COR-L47 (cell line): ENCODE results near the gene TMPRSS3.

Experiments
- DNase-seq: peaks from one replicate; lab custom pipeline; 2025; lab: John Stamatoyannopoulos, UW

TMPRSS3 gene

DNA sequence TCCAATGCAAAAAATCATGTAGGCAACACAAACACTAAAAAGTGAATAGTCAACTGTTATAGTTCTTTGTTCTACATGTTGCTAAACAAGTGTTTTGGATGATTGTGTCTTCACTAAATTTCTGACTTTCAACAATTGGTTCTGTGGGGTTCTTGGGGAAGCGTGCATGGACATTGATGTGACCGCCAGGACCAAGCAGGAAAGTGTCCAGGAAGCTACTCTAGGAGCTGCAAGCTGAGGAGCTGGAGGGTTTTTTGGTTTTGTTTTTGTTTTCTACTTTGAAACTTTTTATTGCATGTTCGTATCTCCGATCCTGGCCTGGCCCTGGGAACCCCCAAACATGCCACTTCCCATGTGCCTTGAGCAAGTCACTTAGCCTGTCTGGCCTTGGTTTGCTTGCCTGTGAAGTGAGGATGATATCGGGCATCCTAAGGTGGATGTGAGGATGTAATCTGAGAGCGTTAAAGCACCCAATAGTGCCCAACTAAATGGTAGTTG is 8.0 kb downstream of the TMPRSS3 start:
- no peak for DNase-seq

DNA sequence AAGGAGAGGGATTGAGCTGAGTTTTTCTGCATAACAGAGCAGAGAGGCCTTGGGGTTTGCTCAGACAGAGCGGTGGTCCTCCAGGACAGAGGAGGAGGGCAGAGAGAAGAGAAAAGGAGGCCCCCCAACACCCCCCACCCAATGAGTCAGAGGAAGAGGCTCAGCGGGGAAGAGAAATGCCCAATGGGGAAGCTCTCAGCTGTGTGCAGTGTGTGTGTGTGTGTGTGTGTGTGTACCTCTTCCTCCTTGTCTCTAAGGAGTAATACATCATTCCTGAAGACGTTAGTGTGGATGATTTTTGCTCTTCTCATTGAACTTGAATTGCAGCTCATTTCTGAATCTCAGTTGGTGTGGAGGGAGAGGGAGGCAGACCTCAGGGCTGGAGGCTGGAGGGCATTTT is 8.7 kb downstream of the TMPRSS3 start:
- no peak for DNase-seq

DNA sequence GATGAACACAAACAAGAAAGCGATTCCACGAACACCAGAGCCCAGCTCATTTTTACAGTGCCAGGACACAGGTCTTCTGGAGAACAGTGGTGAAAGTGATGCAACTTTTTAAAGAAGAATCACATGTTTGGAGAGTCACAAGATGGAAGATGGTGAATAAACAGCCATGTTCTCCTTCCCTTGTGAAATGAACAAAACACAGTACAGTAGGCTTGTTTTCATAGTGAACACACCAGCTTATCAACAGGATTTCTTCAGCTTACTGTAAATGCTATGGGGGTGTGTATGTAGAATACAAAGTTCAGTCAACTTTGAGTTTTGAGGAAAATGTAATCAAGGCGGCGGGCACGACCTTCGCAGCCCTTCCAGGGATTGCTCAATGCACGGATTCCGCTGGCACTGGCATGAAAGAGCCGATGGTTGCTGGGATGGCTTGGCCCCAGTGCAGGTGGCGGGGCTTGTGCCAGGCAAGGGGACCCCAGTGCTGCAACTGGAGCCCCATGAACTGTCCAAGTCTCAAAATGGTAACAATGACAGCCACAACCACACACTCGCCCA is 9.7 kb downstream of the TMPRSS3 start:
- DNase-seq: no peak

DNA sequence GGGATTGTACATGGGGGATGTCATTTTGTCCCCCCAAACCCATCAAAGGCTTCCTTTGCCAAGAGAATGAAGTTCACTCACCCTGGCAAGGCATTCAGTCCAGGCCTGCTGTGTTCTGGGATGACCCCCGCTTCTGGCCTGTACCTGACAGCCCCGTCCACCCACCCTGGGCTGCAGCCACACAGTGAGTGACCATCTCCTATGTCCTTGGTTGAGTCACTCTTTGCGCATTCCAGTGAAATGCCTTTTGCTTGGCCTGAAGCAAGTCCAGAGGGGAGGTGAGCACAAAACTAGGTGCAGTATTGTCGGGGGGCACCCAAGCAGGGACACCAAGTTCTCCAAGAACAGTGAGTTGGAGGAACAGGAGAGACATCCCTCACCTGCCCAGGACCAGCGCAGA is 10.2 kb downstream of the TMPRSS3 start:
- no peak for DNase-seq

DNA sequence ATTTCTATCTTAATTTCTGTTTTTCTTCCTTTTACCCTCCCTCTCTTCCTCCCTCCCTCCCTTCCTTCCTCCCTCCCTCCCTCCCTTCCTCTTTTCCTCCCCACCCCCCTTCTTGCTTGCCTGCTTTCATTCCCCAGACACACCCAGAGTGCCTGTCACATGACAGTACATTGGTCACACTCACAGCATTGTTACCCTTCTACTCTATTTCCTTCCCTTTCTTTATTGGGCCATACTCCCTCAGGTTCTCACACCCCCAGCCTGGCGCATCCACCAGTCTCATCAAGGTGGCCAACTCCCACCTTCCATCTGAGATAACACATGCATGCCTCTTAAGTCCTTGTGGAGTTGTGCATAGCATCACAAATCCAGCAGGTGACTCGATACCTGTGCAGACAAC is 10.9 kb downstream of the TMPRSS3 start:
- DNase-seq: no peak

DNA sequence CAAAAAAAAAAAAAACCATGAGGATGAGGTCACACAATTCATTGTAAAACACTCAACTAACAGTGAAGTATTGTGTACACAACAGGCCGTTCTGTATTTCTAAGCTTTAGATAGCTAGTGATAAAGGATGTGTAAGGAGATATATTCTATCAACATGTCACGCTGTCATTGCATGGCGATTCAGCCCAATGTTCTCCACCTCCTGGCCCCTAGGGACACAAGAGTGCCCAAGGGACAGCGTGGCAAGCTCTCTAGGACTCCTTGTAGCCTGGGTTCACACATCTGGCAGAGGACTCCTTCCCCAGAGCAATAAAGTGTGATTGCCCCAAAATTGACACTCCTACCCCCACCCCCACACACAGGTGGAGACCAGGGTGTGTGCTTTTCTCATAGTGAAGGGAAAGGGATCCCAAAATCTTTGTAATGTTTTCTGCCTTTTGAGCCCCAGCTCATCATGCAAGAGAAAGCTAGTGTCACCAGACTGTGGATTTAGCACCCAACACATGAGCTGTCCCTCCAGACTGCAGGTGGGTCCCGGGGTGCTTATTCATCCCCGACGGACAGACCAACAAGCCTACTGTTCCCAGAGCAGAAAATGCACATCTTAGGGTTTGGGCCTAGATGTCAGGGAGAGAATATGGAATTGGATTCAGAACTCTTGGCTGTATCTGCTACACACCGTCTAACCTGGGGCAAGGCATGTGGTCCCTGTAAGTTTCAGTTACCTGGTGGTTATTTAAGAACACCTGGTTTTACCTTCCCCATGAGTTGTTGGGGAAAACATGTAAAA is 11.5 kb downstream of the TMPRSS3 start:
- no peak for DNase-seq

DNA sequence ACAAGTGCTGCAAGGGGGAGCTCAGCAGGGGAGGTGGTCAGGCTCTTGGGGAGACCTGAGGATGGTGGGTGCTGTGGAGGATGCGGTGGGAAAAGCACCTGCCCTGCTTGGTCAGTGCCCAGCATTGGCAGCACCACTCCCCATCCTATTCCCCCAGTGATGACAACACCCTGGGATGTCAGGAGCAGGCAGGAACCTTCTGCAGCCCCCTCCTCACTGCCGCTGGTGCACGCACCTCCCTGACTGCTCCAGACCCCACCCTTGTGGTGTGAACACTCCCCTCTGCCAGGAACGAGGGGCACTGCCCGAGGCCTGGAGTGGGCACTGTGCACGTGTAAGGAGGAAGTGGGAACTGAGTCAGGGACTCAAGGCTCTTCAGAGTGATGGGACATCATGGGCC is 12.5 kb downstream of the TMPRSS3 start:
- no peak for DNase-seq

DNA sequence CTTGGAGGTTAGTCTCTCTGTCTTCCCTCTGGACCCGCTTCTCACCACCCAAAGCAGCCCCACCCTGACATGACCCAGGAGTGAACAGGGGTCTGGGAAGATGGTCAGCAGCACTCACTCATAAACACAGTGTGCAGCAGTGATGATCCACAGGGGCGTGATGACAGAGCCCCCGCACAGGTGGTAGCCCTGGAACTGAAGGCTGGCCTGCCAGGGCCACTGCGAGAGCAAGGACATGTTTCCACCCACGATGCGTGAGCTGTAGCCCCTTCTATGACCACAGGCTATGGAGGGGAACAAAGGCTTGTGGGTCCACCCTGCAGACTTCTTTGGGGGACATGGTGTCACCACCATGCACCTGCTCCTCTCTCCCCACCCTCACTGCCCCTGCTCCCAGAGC is 12.9 kb downstream of the TMPRSS3 start:
- no peak for DNase-seq

DNA sequence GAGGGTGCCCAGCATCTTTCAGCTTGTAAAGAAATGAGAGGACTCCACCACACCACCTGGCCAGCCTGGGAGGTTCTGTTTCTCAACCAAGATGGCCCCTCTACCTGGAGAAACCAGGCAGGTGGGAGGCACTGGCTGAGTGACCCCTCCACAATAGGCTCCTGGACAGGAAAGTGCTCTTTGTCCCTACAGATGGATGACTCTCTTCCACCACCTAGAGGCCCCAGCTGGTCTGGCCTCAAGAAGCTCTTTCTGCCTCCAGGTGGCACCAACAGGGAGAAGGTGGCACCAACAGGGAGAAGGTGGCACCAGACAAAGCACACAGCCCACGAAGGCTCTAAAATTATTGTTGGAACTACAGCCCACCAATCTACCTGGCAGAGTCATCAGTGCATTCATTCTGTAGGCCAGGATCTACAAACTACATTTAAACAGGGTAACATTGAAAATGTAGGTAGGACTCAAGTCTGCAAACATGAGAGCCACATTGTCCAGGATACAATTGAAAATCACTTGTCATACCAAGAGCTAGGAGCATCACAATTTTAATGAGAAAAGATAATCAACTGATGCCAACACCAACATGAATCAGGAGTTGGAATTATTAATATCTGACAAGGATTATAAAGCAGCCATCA is 14.4 kb downstream of the TMPRSS3 start:
- peak; percentile 78 for DNase-seq

DNA sequence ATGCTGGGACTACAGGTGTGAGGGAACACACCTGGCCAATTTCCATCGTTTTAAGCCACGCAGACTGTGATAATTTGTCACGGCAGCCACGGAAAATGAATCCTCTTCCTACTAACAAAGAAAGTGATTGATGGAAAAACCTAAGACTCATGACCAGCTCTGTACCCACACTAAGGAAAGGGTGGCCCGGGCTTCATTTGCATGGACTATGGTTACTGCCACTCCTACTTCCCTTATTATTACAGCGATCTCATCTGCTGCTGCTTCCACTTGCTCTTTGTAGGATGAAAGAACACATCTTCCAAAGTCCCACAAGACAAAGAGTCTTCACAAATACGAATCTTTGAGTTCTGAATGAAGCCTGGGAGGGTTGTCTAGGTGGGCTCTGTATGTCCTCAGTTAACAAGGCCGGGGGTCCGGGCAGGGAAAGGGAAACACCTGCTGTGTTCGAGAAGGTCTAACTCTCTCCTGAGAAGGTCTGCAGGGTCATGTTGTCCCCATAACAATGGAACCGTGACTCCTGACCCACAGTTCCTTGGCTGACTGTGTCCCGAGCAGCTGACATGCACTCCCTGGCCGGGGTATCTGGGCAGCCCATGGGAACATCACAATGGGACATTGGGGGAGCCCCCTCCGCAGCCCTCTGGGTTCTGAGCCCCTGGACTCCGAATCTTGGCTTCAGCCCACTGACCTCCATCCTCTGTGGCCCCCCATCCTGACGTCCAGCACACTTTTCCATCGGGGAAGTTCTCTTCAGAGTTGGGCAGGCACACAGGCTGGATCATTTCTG is 16.2 kb downstream of the TMPRSS3 start:
- no peak for DNase-seq

DNA sequence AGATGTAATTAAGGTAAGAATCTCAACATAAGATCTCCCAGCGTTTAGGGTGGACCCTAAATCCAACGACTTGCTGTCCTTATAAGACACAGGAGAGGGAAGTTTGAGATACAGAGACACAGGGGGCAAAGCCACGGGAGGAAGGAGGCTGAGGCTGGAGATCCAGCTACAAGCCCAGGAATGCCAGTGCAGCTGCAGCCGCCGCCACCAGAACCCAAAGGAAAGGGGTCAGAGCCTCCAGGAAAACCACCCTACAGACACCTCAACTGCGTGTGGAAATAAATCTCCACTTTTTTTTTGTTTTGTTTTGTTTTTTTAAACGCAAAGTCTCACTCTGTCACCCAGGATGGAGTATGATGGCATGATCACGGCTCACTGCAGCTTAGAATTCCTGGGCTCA is 17.4 kb downstream of the TMPRSS3 start:
- DNase-seq: no peak

DNA sequence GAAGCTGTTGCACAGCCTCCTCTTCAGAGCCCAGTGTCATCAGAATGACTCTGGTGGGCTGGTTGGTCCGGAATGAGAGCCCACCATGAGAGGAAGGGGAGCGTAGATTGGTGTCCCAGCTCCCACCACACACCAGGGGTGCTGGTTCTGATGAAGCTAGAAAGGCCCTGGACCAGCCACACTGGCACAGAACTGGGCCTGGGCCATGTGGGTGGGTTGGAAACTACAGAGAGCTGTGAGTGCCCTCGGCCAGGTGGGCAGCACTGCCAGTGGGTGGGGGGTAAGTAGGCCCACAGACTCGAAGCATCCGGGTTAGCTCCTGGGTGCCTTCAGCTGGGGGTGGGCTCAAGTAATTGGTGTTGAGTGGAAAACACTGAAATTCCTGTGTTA is 17.9 kb downstream of the TMPRSS3 start:
- DNase-seq: no peak

DNA sequence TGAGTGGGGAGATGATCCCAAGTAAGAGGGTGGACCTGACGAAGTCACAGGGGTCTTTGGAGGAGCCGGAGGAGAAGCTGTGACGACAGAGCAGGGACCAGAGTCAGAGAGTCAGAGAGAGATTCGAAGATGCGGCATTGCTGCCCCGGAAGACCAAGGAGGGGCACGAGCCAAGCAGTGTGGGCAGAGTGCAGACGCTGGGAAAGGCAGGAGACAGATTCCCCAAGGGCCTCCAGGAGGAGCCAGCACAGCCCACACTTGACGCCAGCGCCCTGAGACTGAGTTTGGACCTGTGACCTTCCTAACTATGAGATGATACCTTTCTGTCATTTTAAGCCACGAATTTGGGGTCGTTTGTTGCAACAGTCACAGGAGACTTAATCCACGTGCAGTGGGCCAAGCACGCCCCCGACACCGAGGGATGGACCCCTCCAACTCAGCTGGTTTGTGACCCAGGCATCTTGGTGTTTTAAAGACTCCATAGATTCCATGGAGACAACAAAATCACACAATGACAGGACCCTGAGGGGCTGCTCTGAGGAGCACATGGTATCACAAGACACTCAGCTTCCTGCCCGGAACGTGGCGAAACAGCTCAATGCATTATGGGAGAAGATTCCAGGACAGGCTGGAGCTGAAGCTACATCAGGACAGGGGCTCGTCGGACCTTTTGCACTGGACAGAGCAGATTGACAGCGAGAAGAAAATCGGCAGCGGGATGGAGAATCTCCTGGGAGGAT is 18.5 kb downstream of the TMPRSS3 start:
- DNase-seq: no peak

DNA sequence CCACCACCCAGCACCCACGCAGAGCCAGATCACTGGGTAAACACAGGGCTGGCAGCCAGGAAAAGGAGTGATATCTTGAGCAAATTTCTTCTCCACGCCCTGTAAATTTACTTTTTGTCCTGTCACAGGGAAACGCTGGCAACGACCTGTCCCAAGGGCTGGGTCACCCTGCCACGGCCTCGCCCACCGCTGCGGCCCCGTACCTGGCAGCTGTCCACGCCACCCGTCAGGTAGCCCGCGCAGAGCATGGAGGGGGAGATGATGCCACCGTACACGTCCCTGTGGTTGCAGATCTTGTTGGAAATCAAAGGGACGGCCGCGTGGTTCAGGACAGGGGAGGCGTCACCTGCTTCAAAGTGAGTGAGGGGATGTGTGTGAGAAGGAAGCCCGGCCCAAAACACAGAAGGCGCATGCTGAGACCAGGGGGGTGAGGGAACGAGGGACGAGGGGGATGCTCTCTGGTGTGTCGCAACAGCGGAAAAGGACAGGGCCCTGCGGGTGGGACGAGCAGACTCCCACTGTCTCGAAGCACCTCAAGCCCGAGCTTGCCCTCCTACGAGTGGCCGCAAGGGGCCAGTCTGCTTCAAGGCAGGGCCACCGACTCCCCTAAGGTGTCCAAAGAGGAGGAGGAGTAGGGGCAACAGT is 19.4 kb downstream of the TMPRSS3 start:
- no peak for DNase-seq

DNA sequence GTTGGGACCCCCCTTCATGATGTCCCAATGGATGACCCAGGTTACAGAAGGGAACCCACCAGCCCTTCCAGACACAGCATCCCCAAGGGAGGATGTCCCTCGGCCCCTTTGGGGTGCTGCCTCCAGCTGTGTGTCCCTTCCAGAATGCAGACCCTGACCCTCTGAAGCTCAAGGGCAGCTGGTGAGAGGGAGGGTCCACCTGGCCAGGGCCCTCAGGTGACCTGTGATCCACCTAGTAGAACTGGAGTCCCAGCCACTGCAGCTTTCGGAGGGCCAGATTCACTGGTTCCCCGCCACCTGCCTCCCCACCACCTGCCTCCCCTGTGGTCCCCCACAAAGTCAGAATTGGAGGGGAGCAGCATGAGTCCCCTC is 19.9 kb downstream of the TMPRSS3 start:
- DNase-seq: no peak

DNA sequence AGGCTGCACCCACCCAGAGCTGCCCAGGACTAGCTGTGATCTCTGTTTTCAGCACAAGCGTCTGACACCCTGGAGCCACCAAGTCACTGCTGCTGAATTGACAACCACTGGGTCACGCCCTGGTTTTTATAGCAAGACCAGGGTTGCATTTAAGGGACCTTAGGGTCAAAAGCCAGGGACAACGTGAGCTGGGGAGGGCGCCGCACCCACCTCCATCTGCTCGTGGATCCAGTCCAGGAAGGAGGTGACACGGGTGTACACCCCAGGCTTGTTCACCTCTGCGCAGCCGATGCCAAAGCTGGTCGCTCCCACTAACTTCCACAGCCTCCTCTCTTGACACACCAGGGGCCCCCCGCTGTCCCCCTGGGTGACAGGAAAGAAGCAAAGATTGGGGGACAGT is 20.3 kb downstream of the TMPRSS3 start:
- no peak for DNase-seq

DNA sequence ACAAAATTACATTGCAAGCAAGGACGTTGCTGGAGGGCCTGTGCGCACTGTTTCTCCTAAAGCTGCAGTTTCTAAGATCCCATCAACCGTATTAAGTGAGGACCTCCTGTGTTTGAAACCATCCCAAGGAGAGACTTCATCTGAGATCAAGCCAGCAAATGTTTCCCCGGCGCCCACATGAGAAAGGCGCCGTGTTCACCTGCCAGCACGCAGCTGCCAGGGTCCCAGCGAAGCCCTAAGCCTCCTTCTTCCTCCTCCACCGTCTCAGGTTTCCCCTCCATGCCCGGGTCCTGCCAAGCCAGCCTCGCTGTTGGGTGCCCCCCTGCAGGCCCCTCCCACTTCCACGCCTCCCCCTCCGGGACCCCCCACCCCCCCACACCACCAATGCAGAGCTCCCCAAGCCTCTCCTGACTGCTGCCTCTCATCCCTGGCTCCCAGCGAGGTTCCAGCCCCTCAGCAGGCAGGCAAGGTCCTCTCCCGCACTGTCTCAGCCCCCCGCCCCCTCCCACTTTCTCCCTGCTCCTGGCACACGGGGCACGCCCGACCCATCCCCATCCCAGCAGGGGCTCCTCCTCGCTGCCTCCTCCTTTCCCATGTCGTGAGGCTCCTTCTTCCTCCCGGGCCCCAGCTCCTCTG is 20.9 kb downstream of the TMPRSS3 start:
- DNase-seq: no peak

DNA sequence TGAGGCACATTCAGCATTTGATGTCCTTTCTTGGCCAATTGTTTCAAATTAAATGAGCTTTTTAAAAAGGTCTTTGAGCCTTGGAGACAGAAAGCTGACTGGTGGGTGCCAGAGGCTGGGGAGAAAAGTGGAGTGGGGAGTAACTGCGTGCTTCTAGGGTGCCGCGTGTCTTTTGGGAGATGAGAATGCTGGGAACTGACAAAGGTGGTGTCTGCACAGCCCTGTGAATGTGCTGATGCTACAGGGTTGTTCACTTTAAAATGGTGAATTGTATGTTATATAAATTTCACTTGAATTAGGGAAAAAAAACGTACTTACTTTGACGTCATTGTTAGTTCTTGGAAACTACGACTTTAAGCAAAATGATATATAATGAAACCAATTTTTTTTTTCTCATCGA is 21.4 kb downstream of the TMPRSS3 start:
- no peak for DNase-seq

DNA sequence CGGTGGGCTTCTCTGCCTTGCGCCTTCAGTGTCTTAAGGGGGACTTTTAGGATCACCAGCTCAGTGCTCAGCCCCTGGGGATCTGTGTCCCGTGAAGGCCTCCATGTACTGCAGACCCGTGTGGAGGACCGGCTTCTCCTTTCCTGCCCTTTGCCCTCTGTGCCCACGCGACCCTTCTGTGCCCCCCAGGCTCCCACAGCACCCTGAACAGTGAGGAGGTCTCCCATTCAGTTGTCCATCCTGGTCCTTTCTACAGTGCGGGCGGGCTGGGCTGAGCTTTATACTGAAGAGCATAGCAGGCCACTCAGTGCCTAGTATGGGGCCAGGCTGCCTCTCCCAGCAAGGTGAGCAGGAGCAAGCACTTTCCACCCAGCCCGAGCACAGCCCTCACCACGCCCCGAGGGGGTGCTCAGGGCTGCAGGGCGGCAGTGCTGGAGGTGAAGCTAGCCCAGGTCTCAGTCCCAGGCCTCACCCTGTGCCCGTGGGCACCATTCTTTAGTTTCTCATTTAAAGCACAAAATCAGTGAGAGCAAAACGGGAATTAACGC is 21.9 kb downstream of the TMPRSS3 start:
- DNase-seq: no peak

DNA sequence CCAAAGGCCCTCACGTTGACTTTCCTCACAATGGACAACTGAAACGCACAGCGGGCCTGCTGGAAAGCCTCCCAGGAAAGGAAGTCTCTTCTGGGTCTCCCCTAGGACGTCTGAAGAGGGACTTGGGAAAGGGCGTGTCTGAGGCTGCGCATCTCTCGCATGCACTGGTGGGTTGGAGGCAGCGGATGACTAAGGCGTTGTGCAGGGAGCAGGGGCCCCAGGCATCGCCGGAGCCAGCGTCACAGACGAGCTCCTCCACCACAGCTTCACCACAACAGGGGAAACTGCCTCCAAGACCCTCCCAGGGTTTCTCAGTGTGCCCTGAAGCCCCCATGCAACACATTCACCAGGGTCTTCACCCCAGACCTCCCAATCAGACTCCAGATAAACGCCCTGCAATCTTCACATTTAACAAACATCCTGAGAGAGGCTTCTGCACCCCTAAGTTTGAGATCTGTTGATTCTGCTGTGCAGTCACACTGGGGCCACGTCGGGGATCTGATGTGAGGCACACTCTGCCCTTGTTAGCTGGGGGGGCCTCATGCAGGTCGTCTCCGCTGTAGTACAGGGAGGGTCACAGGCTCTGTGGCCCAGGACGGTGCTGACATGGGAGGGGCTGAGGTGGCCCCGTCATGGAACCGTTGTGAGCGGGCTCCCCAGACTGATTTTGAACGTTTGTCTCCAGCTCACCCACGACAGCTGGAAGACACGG is 22.5 kb downstream of the TMPRSS3 start:
- no peak for DNase-seq
